C4-2B (cell line): ENCODE data around the gene SON.

Source experiments
- H3K27ac ChIP-seq: fragments of 450-650 bp; 2 replicates; pipeline ENCODE4 v1.5.1; 2017
- CTCF ChIP-seq: fragments of 450-650 bp; conservative IDR thresholded peaks from 2 replicates; pipeline ENCODE4 v1.5.1; 2017; ENCODE audit warnings: mild to moderate bottlenecking
- ZFX ChIP-seq: fragments of 450-650 bp; IDR thresholded peaks from 2 replicates; pipeline ENCODE4 v1.6.1; 2017

SON gene

GRCh38 chr21:33543505-33544129 is 779 bp downstream of the SON start:
- TF ChIP-seq ZFX (no peak), CTCF (no peak)

DNA sequence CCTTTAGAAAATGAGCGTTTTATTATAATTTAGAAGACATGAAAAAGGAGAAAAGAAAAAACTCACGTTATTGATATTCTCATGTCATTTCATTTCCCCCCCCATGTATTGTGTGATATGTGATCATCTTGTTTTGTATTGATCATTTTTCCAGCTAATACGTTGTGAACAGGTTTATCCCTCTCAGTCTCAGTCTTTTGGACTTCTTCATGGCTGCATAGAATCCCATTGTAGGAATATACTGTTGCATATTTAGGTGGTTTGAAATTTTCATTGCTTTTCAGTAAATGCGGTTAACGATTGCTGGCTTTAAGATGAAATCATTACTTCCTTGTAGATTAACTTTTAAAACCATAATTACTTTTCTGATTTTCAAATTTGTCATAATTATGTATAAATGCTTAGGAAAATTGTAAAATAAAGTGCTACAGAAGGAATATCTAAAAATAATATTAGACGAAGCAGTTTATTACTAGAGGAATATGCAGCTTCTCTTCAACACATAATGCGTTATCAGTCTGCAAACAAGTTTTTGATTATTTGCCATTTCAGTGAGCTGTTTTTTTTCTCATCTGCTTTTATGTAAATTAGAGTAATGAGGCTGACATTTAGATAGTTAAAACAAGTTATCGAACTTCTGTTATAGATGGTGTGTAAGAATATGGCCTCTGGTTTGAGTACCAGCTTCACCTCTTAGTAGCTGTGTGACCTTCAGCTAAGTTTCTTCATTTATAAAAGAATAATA is 1.8 kb downstream of the SON start:
- TF ChIP-seq CTCF (no peak), ZFX (no peak)
- H3K27ac ChIP-seq, result no peak overlapping the region

More at GRCh38 chr21:33543505-33544129, 779 bp downstream of the SON start:
- peak overlapping the region; percentile 97 for H3K27ac ChIP-seq

DNA sequence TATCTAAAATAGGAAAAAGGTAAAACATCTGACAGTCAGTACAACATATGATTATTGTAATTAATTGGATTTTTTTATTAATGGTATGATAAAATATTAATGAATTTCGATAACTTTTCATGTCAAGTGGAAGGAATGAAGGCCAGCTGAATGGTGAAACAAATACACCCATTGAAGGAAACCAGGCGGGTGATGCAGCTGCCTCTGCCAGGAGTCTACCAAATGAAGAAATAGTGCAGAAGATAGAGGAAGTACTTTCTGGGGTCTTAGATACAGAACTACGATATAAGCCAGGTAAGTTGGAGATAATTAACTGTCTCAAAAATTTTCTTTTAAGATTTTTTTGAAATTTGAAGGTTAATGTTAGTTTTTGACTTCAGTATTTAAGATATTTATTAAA is 3.2 kb downstream of the SON start:
- TF ChIP-seq ZFX, result no peak
- TF ChIP-seq CTCF, result no peak
- no peak overlapping the region for H3K27ac ChIP-seq

GRCh38 chr21:33549848-33550771 is 7.3 kb downstream of the SON start:
- TF ChIP-seq ZFX (no peak), CTCF (no peak)
- H3K27ac ChIP-seq, result no peak overlapping the region

DNA sequence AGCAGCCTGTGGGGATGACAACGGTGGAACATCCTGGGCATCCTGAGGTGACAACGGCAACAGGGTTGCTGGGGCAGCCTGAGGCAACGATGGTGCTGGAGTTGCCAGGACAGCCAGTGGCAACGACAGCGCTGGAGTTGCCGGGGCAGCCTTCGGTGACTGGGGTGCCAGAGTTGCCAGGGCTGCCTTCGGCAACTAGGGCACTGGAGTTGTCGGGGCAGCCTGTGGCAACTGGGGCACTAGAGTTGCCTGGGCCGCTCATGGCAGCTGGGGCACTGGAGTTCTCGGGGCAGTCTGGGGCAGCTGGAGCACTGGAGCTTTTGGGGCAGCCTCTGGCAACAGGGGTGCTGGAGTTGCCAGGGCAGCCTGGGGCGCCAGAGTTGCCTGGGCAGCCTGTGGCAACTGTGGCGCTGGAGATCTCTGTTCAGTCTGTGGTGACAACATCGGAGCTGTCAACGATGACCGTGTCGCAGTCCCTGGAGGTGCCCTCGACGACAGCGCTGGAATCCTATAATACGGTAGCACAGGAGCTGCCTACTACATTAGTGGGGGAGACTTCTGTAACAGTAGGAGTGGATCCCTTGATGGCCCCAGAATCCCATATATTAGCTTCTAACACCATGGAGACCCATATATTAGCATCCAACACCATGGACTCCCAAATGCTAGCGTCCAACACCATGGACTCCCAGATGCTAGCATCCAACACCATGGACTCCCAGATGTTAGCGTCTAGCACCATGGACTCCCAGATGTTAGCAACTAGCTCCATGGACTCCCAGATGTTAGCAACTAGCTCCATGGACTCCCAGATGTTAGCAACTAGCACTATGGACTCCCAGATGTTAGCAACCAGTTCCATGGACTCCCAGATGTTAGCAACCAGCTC is 8.2 kb downstream of the SON start:
- H3K27ac ChIP-seq, result no peak overlapping the region
- no peak for TF ChIP-seq ZFX
- TF ChIP-seq CTCF, result no peak

DNA sequence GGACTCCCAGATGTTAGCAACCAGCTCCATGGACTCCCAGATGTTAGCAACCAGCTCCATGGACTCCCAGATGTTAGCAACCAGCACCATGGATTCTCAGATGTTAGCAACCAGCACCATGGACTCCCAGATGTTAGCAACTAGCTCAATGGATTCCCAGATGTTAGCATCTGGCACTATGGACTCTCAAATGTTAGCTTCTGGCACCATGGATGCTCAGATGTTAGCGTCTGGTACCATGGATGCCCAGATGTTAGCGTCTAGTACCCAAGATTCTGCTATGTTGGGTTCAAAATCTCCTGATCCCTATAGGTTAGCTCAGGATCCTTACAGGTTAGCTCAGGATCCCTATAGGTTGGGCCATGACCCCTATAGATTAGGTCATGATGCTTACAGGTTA is 8.8 kb downstream of the SON start:
- no peak for TF ChIP-seq ZFX
- TF ChIP-seq CTCF, result no peak
- no peak overlapping the region for H3K27ac ChIP-seq
